SU-DHL-6 (cell line): ENCODE measurements around the gene LBX1.

Experiments used
- H2AFZ ChIP-seq: fragments of 200-600 bp; sonication (generic); 2 replicates; pipeline ENCODE4 v1.6.1; 2014; ENCODE audit warnings: low read depth, mild to moderate bottlenecking, moderate library complexity, mixed read lengths, antibody characterized with exemption, low read length; ENCODE audit not compliant: severe bottlenecking
- H3F3A ChIP-seq: fragments of 200-600 bp; shearing (Covaris generic); 2 replicates; pipeline ENCODE4 v1.6.0; 2016; ENCODE audit warnings: antibody characterized with exemption, mild to moderate bottlenecking; ENCODE audit not compliant: insufficient read depth
- H3K27ac ChIP-seq: fragments of 200-600 bp; sonication (generic); 2 replicates; pipeline ENCODE4 v1.5.1; 2016; ENCODE audit warnings: low read depth, mild to moderate bottlenecking, low read length, moderate library complexity, mixed read lengths
- H3K27me3 ChIP-seq: fragments of 200-600 bp; sonication (generic), shearing (Covaris generic); 2 replicates; pipeline ENCODE4 v1.6.0; 2014; ENCODE audit warnings: mild to moderate bottlenecking, low read length
- H3K36me3 ChIP-seq: fragments of 200-600 bp; sonication (generic); 2 replicates; pipeline ENCODE4 v1.6.1; 2014; ENCODE audit warnings: mild to moderate bottlenecking, low read length, mixed read lengths
- H3K4me2 ChIP-seq: fragments of 300-600, 200-600 bp; shearing (Covaris generic), sonication (generic); 2 replicates; pipeline ENCODE4 v1.6.0; 2014; ENCODE audit warnings: low read length, low read depth, mild to moderate bottlenecking; ENCODE audit not compliant: poor library complexity, severe bottlenecking
- H3K4me3 ChIP-seq: fragments of 200-600 bp; sonication (generic); 2 replicates; pipeline ENCODE4 v1.5.1; 2014; ENCODE audit warnings: antibody characterized with exemption, low read length, mild to moderate bottlenecking, mixed read lengths; ENCODE audit not compliant: insufficient read depth, poor library complexity, severe bottlenecking
- H3K79me2 ChIP-seq: fragments of 200-600 bp; sonication (generic); 2 replicates; pipeline ENCODE4 v1.6.1; 2014; ENCODE audit warnings: mild to moderate bottlenecking, low read length, moderate library complexity; ENCODE audit not compliant: insufficient read depth
- H3K9ac ChIP-seq: fragments of 200-600 bp; sonication (generic); 2 replicates; pipeline ENCODE4 v1.7.0; 2014; ENCODE audit warnings: mild to moderate bottlenecking, low read length
- H3K9me2 ChIP-seq: fragments of 200-600 bp; sonication (generic); replicated peaks from 2 replicates; pipeline ENCODE4 v1.6.1; 2014; ENCODE audit warnings: low read length; ENCODE audit not compliant: insufficient read depth
- H3K9me3 ChIP-seq: fragments of 200-600 bp; sonication (generic); 2 replicates; pipeline ENCODE4 v1.6.1; 2014; ENCODE audit warnings: low read length, mixed read lengths; ENCODE audit not compliant: insufficient read depth
- H4K20me1 ChIP-seq: fragments of 200-600 bp; sonication (generic); 2 replicates; pipeline ENCODE4 v1.6.1; 2014; ENCODE audit warnings: low read depth, mild to moderate bottlenecking, antibody characterized with exemption, low read length, moderate library complexity, mixed read lengths
- EZH2phosphoT487 ChIP-seq: fragments of 200-600 bp; sonication (generic), shearing (Covaris generic); conservative IDR thresholded peaks from 2 replicates; pipeline ENCODE4 v1.6.1; 2018; ENCODE audit warnings: mild to moderate bottlenecking, antibody characterized with exemption, low read length, moderate library complexity, mixed read lengths
- TF ChIP-seq, protein P1 (sequence below): fragments of 200-600 bp; sonication (generic); IDR thresholded peaks from one replicate; pipeline ENCODE4 v1.5.1; 2017; ENCODE audit warnings: antibody characterized with exemption, mild to moderate bottlenecking, low read length, moderate library complexity; ENCODE audit not compliant: insufficient read depth, poor library complexity, severe bottlenecking

Gene LBX1

DNA sequence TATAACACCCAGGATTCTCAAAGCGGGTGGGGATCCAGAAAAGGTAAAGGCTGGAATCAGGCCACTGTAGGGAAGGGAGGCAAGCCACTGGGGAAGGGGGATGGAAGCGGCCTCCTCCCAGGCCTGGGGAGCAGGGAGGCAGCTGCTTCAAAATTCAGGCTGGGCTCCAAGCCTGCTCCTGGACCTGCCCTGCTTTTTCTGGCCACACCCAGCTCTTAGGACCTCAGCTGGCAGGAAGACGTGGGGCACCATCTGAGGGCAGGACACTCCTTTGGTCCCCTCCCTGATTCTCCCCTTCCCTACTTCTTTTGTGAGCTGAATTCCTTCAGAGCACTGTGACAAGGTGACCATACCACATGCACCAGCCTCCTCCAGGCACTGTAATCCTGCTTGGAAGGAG is 4.6 kb upstream of the LBX1 start:
- Histone ChIP-seq H3K9ac (no peak overlapping the region), H2AFZ (no peak overlapping the region), H3K27ac (no peak overlapping the region), H3K27me3 (0 out of 2 replicates have a peak, but pooled peaks cover 2% of the 10 kb centered on the region), H3K9me3 (no peaks in the 10 kb centered on the region), H3K9me2 (no peaks in the 10 kb centered on the region), H3K4me2 (no peak overlapping the region), H4K20me1 (no peaks in the 10 kb centered on the region), H3F3A (no peaks in the 10 kb centered on the region), H3K4me3 (no peak overlapping the region), H3K79me2 (no peaks in the 10 kb centered on the region), H3K36me3 (no peaks in the 10 kb centered on the region)
- TF ChIP-seq, protein P1, sequence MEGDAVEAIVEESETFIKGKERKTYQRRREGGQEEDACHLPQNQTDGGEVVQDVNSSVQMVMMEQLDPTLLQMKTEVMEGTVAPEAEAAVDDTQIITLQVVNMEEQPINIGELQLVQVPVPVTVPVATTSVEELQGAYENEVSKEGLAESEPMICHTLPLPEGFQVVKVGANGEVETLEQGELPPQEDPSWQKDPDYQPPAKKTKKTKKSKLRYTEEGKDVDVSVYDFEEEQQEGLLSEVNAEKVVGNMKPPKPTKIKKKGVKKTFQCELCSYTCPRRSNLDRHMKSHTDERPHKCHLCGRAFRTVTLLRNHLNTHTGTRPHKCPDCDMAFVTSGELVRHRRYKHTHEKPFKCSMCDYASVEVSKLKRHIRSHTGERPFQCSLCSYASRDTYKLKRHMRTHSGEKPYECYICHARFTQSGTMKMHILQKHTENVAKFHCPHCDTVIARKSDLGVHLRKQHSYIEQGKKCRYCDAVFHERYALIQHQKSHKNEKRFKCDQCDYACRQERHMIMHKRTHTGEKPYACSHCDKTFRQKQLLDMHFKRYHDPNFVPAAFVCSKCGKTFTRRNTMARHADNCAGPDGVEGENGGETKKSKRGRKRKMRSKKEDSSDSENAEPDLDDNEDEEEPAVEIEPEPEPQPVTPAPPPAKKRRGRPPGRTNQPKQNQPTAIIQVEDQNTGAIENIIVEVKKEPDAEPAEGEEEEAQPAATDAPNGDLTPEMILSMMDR, result no peak
- TF ChIP-seq EZH2phosphoT487, result no peak

DNA sequence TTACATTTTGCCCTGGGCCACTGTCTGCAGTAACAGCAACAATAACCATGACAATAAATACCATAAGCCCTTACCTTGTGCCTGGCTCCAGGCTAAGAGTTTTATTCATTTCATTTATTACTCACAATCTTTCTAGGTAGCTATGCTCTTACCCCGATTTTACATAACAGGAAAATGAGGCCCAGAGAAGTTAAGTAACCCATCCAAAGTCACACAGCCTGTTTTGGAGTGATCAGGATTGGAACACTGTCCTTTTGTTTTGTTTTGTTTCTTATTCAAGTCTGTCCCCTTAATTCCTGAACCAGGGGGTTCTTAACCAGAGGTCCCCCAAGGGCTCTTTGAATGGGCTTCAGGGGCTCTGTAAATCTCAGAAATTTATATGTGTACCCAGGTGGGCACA is 4.2 kb upstream of the LBX1 start:
- no peak overlapping the region for H3K4me2 ChIP-seq
- no peak overlapping the region for H3K4me3 ChIP-seq
- H3K9me3 ChIP-seq, result no peaks in the 10 kb centered on the region
- H3F3A ChIP-seq, result no peaks in the 10 kb centered on the region
- H3K9me2 ChIP-seq, result no peaks in the 10 kb centered on the region
- no peaks in the 10 kb centered on the region for H3K79me2 ChIP-seq
- H3K9ac ChIP-seq, result no peak overlapping the region
- no peak overlapping the region for H2AFZ ChIP-seq
- H4K20me1 ChIP-seq, result no peaks in the 10 kb centered on the region
- no peaks in the 10 kb centered on the region for H3K36me3 ChIP-seq
- 0 out of 2 replicates have a peak, but pooled peaks cover 2% of the 10 kb centered on the region for H3K27me3 ChIP-seq
- no peak for TF ChIP-seq EZH2phosphoT487
- TF ChIP-seq, protein P1, result no peak
- no peak overlapping the region for H3K27ac ChIP-seq

DNA sequence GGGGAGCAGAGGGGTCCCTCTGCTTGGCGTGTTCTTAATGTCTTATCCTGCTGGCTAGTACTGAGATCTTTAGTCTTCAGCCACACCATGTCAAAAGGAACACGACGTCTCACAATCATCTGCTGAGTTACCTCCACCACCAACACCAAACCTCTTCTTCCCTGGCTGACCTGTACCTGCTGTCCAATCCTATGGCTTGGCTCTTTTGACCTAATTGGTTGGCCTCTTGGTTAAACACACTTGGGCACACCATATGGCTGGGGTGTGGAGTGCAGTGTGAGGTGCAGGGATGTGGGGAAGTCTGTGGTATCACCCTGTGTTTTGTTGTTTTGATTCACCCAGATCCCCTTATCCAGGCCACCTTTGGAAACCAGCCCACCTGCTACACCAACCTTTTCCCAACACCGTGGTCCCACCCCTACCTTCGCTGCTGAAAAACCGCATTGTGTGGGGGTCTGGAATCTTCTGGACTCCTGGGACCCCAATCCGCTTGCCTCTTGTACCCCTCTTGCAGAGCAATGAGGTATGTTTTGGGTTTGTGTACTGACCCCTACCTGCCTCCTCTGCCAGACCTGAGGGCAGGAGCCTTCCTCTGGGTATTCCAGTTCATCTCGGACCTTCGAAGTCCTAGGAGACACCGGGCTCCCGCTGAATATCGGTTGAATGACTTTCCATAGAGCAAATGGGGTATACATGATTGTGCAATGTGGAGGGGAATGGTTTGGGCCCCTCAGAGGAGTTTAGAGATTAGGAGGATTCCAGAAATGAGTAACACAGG is 2.8 kb upstream of the LBX1 start:
- H3K79me2 ChIP-seq, result no peaks in the 10 kb centered on the region
- H3F3A ChIP-seq, result no peaks in the 10 kb centered on the region
- no peak overlapping the region for H3K4me3 ChIP-seq
- H4K20me1 ChIP-seq, result no peaks in the 10 kb centered on the region
- H3K9ac ChIP-seq, result no peak overlapping the region
- no peak overlapping the region for H3K4me2 ChIP-seq
- H3K9me2 ChIP-seq, result no peaks in the 10 kb centered on the region
- no peak overlapping the region for H2AFZ ChIP-seq
- no peaks in the 10 kb centered on the region for H3K9me3 ChIP-seq
- H3K36me3 ChIP-seq, result no peaks in the 10 kb centered on the region
- no peak for TF ChIP-seq EZH2phosphoT487
- TF ChIP-seq, protein P1, result no peak
- no peak overlapping the region for H3K27ac ChIP-seq
- H3K27me3 ChIP-seq, result 0 out of 2 replicates have a peak, but pooled peaks cover 2% of the 10 kb centered on the region
